Endothelial cell (in vitro differentiated cells): ENCODE data around the gene SDF2. TPM values are rescaled to one million over a fixed set of nuclear protein-coding genes. Genes with fewer than 3 reads are reported as not detected.

Source experiments
- DNase-seq: peaks from one replicate; pipeline ENCODE4 v3.0.0; 2021; ENCODE audit warnings: low spot score
- H3K27ac Mint-ChIP-seq: one replicate; pipeline ENCODE4 v1.8.0; 2021; ENCODE audit warnings: mixed read lengths, inconsistent platforms; ENCODE audit not compliant: unreplicated experiment
- H3K27me3 Mint-ChIP-seq: one replicate; pipeline ENCODE4 v1.8.0; 2021; ENCODE audit warnings: mild to moderate bottlenecking, moderate library complexity, mixed read lengths, inconsistent platforms; ENCODE audit not compliant: unreplicated experiment
- H3K36me3 Mint-ChIP-seq: one replicate; pipeline ENCODE4 v1.8.0; 2021; ENCODE audit warnings: mild to moderate bottlenecking, low read depth, mixed read lengths, inconsistent platforms; ENCODE audit not compliant: unreplicated experiment
- H3K4me1 Mint-ChIP-seq: one replicate; pipeline ENCODE4 v1.8.0; 2021; ENCODE audit warnings: mild to moderate bottlenecking, mixed read lengths, inconsistent platforms; ENCODE audit not compliant: unreplicated experiment
- H3K4me3 Mint-ChIP-seq: one replicate; pipeline ENCODE4 v1.8.0; 2021; ENCODE audit warnings: mild to moderate bottlenecking, mixed read lengths, inconsistent platforms; ENCODE audit not compliant: unreplicated experiment
- H3K9me3 Mint-ChIP-seq: one replicate; pipeline ENCODE4 v1.8.0; 2021; ENCODE audit warnings: mixed read lengths, inconsistent platforms; ENCODE audit not compliant: unreplicated experiment
- total RNA-seq: library from RNA; stranded (reverse); fragmentation: NEBNext Ultra II Directional; extraction: Animal tissue kit (Norgen Biotek cat#: 25700); gene quantifications from one replicate; pipeline ENCODE4 v1.2.1, GENCODE V29; 2021; ENCODE audit not compliant: unreplicated experiment
- TF ChIP-seq, protein P1 (sequence below): fragments of 200-600 bp; sonication (generic); IDR thresholded peaks from one replicate; pipeline ENCODE4 v1.5.0; 2021; ENCODE audit warnings: antibody characterized with exemption; ENCODE audit not compliant: unreplicated experiment

SDF2 gene
- total RNA-seq, 1 donor from 2014 or later: 52.8 TPM

DNA sequence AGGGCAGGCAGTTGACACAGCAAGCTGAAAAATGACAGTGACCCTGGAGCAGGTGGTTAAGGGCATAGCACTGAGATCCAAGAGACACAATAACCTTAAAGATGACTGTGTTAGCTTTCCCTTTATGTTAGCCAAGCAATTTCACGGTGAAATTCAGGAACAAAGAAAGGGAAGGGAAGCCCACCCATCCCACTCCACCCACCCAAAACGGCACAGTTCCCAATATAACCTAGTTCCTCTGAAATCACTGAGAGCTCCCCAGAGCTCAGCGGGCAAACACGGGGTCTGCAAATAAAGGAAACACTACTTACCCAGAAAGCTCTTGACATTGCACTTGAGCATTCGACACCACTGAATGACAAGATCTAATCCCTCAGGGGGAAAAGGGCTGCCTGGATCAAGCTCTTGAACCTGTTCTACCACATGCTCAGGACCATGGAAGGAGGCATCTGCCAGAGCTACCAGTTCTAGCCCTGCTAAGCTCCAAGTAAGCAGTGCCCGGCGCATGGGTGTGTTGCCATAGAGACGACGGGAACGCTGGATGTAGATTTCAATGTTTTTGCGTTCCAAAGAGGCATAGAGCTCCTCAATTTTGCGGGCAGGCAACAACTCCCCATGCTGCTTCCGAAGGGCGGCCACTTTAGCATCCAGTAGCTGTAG is 27.4 kb downstream of the SDF2 start:
- peak overlapping the region; percentile 59 for H3K4me3 Mint-ChIP-seq
- peak overlapping the region; percentile 24 for H3K27ac Mint-ChIP-seq
- TF ChIP-seq, protein P1, sequence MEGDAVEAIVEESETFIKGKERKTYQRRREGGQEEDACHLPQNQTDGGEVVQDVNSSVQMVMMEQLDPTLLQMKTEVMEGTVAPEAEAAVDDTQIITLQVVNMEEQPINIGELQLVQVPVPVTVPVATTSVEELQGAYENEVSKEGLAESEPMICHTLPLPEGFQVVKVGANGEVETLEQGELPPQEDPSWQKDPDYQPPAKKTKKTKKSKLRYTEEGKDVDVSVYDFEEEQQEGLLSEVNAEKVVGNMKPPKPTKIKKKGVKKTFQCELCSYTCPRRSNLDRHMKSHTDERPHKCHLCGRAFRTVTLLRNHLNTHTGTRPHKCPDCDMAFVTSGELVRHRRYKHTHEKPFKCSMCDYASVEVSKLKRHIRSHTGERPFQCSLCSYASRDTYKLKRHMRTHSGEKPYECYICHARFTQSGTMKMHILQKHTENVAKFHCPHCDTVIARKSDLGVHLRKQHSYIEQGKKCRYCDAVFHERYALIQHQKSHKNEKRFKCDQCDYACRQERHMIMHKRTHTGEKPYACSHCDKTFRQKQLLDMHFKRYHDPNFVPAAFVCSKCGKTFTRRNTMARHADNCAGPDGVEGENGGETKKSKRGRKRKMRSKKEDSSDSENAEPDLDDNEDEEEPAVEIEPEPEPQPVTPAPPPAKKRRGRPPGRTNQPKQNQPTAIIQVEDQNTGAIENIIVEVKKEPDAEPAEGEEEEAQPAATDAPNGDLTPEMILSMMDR: no peak
- DNase-seq: no peak
- H3K27me3 Mint-ChIP-seq: no peaks in the 10 kb centered on the region
- peaks cover 10% of the 10 kb centered on the region for H3K4me1 Mint-ChIP-seq
- no peaks in the 10 kb centered on the region for H3K9me3 Mint-ChIP-seq
- peaks cover 77% of the 10 kb centered on the region for H3K36me3 Mint-ChIP-seq

- Mint-ChIP-seq H3K27ac (no peak overlapping the region), H3K9me3 (no peaks in the 10 kb centered on the region), H3K27me3 (peaks cover 2% of the 10 kb centered on the region), H3K36me3 (peaks cover 56% of the 10 kb centered on the region), H3K4me3 (no peak overlapping the region), H3K4me1 (peaks cover under 1% of the 10 kb centered on the region)
- DNase-seq: no peak
- TF ChIP-seq, protein P1: no peak
Measured at GRCh38 chr17:28626818-28627217, 34.9 kb downstream of the SDF2 start.

GRCh38 chr17:28624148-28624547 is 37.6 kb downstream of the SDF2 start:
- peaks cover 60% of the 10 kb centered on the region for H3K36me3 Mint-ChIP-seq

DNA sequence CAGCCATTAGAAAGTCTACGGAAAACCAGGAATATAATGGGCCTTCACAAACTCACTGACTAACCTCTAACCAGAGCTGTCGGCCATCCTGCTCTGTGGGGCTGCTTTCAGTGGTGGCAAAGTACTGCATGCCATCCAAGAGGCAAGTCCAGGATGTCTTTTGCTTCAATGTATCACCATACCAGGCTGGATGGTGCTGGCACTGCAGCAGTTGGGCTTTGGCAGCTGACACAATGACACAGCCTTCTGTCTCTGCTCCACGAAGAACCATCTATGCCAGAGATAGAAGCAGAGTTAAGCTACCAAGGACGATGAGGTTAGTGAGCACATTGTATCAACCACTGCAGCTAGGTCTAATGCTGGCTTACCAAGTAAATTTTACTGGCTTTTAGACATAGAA is 38.0 kb downstream of the SDF2 start:
- H3K27me3 Mint-ChIP-seq: peaks cover 7% of the 10 kb centered on the region
- H3K27ac Mint-ChIP-seq: no peak overlapping the region
- TF ChIP-seq, protein P1: no peak
- H3K36me3 Mint-ChIP-seq: peaks cover 61% of the 10 kb centered on the region
- no peaks in the 10 kb centered on the region for H3K9me3 Mint-ChIP-seq
- no peak overlapping the region for H3K4me3 Mint-ChIP-seq
- peaks cover 9% of the 10 kb centered on the region for H3K4me1 Mint-ChIP-seq
- no peak for DNase-seq

More at GRCh38 chr17:28624148-28624547, 37.6 kb downstream of the SDF2 start:
- no peak overlapping the region for H3K27ac Mint-ChIP-seq
- peaks cover 7% of the 10 kb centered on the region for H3K27me3 Mint-ChIP-seq
- TF ChIP-seq, protein P1: no peak
- DNase-seq: no peak
- no peak overlapping the region for H3K4me3 Mint-ChIP-seq
- H3K9me3 Mint-ChIP-seq: no peaks in the 10 kb centered on the region
- peaks cover 9% of the 10 kb centered on the region for H3K4me1 Mint-ChIP-seq

GRCh38 chr17:28622186-28622585 is 39.5 kb downstream of the SDF2 start:
- H3K27ac Mint-ChIP-seq: no peak overlapping the region
- no peak overlapping the region for H3K4me3 Mint-ChIP-seq
- H3K27me3 Mint-ChIP-seq: peaks cover 6% of the 10 kb centered on the region
- no peak for DNase-seq
- TF ChIP-seq, protein P1: no peak
- peaks cover 9% of the 10 kb centered on the region for H3K4me1 Mint-ChIP-seq
- peaks cover 57% of the 10 kb centered on the region for H3K36me3 Mint-ChIP-seq
- no peaks in the 10 kb centered on the region for H3K9me3 Mint-ChIP-seq
